H9 (cell line): ENCODE measurements around the gene CYGB. TPM values are rescaled to one million over a fixed set of nuclear protein-coding genes. Genes with fewer than 3 reads are reported as not detected.

Source experiments
- DNase-seq: peaks from one replicate; pipeline ENCODE4 v3.0.0-alpha.2; 2017
- H2AFZ ChIP-seq: one replicate; pipeline ENCODE4 v1.6.1; 2013; ENCODE audit warnings: mild to moderate bottlenecking, low read length, control low read depth, moderate library complexity
- H2AK5ac ChIP-seq: 2 replicates; pipeline ENCODE4 v1.6.1; 2013; ENCODE audit warnings: low read length, control low read depth, mixed read lengths; ENCODE audit not compliant: insufficient read length
- H2BK120ac ChIP-seq: one replicate; pipeline ENCODE4 v1.6.1; 2013; ENCODE audit warnings: low read depth, mild to moderate bottlenecking, low read length, control low read depth, inconsistent platforms; ENCODE audit not compliant: poor library complexity, severe bottlenecking
- H2BK12ac ChIP-seq: 2 replicates; pipeline ENCODE4 v1.6.1; 2013; ENCODE audit warnings: low read length, control low read depth, mixed read lengths, low read depth; ENCODE audit not compliant: insufficient read length
- H2BK15ac ChIP-seq: 2 replicates; pipeline ENCODE4 v1.6.1; 2013; ENCODE audit warnings: low read depth, low read length, control low read depth
- H2BK20ac ChIP-seq: one replicate; pipeline ENCODE4 v1.6.1; 2013; ENCODE audit warnings: low read depth, mild to moderate bottlenecking, low read length, control low read depth, inconsistent platforms; ENCODE audit not compliant: poor library complexity, severe bottlenecking
- H2BK5ac ChIP-seq: 2 replicates; pipeline ENCODE4 v1.6.1; 2013; ENCODE audit warnings: low read length, control low read depth, mixed read lengths; ENCODE audit not compliant: insufficient read length
- H3K14ac ChIP-seq: 2 replicates; pipeline ENCODE4 v1.6.1; 2013; ENCODE audit warnings: low read length, control low read depth; ENCODE audit not compliant: insufficient read depth
- H3K18ac ChIP-seq: 2 replicates; pipeline ENCODE4 v1.6.1; 2013; ENCODE audit warnings: low read depth, mild to moderate bottlenecking, mixed read lengths, low read length, control low read depth; ENCODE audit not compliant: insufficient read length
- H3K23ac ChIP-seq: 2 replicates; pipeline ENCODE4 v1.6.1; 2013; ENCODE audit warnings: low read length, control low read depth, mixed read lengths, low read depth; ENCODE audit not compliant: insufficient read length
- H3K23me2 ChIP-seq: 2 replicates; pipeline ENCODE4 v1.6.1; 2013; ENCODE audit warnings: low read depth, mild to moderate bottlenecking, mixed read lengths, low read length, control low read depth; ENCODE audit not compliant: insufficient read length, poor library complexity, severe bottlenecking
- H3K27ac ChIP-seq: 2 replicates; pipeline ENCODE4 v1.5.1; 2013; ENCODE audit warnings: low read length, control low read depth, mixed read lengths, low read depth; ENCODE audit not compliant: insufficient read length
- H3K27me3 ChIP-seq: 2 replicates; pipeline ENCODE4 v1.6.1; 2013; ENCODE audit warnings: low read length, control low read depth, inconsistent platforms; ENCODE audit not compliant: insufficient read depth
- H3K4ac ChIP-seq: 2 replicates; pipeline ENCODE4 v1.6.1; 2013; ENCODE audit warnings: low read depth, mild to moderate bottlenecking, control low read depth, inconsistent platforms, low read length, moderate library complexity
- H3K4me1 ChIP-seq: 2 replicates; pipeline ENCODE4 v1.6.1; 2013; ENCODE audit warnings: low read length, control low read depth, inconsistent platforms; ENCODE audit not compliant: insufficient read depth
- H3K4me2 ChIP-seq: 2 replicates; pipeline ENCODE4 v1.6.1; 2013; ENCODE audit warnings: low read length, control low read depth, mixed read lengths; ENCODE audit not compliant: insufficient read length, insufficient read depth
- H3K56ac ChIP-seq: 2 replicates; pipeline ENCODE4 v1.6.1; 2013; ENCODE audit warnings: low read depth, mild to moderate bottlenecking, mixed read lengths, low read length, control low read depth; ENCODE audit not compliant: insufficient read length
- H3K79me1 ChIP-seq: 2 replicates; pipeline ENCODE4 v1.6.1; 2013; ENCODE audit warnings: low read depth, mild to moderate bottlenecking, moderate library complexity, low read length, control low read depth, inconsistent platforms; ENCODE audit not compliant: insufficient read depth, poor library complexity, severe bottlenecking
- H3K79me2 ChIP-seq: 2 replicates; pipeline ENCODE4 v1.6.1; 2013; ENCODE audit warnings: low read length, control low read depth, inconsistent platforms; ENCODE audit not compliant: insufficient read depth
- H3K9ac ChIP-seq: 2 replicates; pipeline ENCODE4 v1.6.1; 2013; ENCODE audit warnings: low read length, control low read depth, mixed read lengths; ENCODE audit not compliant: insufficient read length; ENCODE audit errors: extremely low read depth
- H3K9me3 ChIP-seq: one replicate; pipeline ENCODE4 v1.6.1; 2013; ENCODE audit warnings: low read depth, low read length, inconsistent platforms; ENCODE audit not compliant: control insufficient read depth
- H3T11ph ChIP-seq: one replicate; pipeline ENCODE4 v1.6.1; 2013; ENCODE audit warnings: mild to moderate bottlenecking, low read length, control low read depth, inconsistent platforms
- H4K20me1 ChIP-seq: one replicate; pipeline ENCODE4 v1.6.1; 2013; ENCODE audit not compliant: control insufficient read depth, insufficient read length, insufficient read depth
- H4K5ac ChIP-seq: 2 replicates; pipeline ENCODE4 v1.6.1; 2013; ENCODE audit warnings: low read depth, mild to moderate bottlenecking, mixed read lengths, low read length, control low read depth; ENCODE audit not compliant: insufficient read length
- H4K8ac ChIP-seq: replicated peaks from 2 replicates; pipeline ENCODE4 v1.6.1; 2013; ENCODE audit warnings: low read length, control low read depth, mixed read lengths, low read depth; ENCODE audit not compliant: insufficient read length
- H4K91ac ChIP-seq: 2 replicates; pipeline ENCODE4 v1.6.1; 2013; ENCODE audit warnings: low read depth, mild to moderate bottlenecking, moderate library complexity, mixed read lengths, low read length, control low read depth; ENCODE audit not compliant: insufficient read length
- H3K27ac Mint-ChIP-seq, 3 experiments: 2 replicates in 2 of 3; 3 replicates in 1 of 3; pipeline ENCODE4 v1.8.0; 2020 to 2021; ENCODE audit warnings: mixed read lengths in 3 of 3, mild to moderate bottlenecking in 1 of 3, moderate library complexity in 1 of 3
- H3K27me3 Mint-ChIP-seq: 2 replicates; pipeline ENCODE4 v1.8.0; 2021; ENCODE audit warnings: low read depth, mild to moderate bottlenecking, moderate library complexity, mixed read lengths
- H3K36me3 Mint-ChIP-seq, 3 experiments: 2 replicates in 2 of 3; 3 replicates in 1 of 3; pipeline ENCODE4 v1.8.0; 2020 to 2021; ENCODE audit warnings: low read depth in 3 of 3, mixed read lengths in 3 of 3; ENCODE audit not compliant: insufficient read depth in 1 of 3
- H3K4me1 Mint-ChIP-seq, 2 experiments: 2 replicates each; pipeline ENCODE4 v1.8.0; 2020; ENCODE audit warnings: mixed read lengths in 2 of 2
- H3K4me3 Mint-ChIP-seq, 2 experiments: 2 replicates in 1 of 2; 3 replicates in 1 of 2; pipeline ENCODE4 v1.8.0; 2020 to 2021; ENCODE audit warnings: mild to moderate bottlenecking in 2 of 2, mixed read lengths in 2 of 2, moderate library complexity in 1 of 2
- H3K9me3 Mint-ChIP-seq, 2 experiments: 2 replicates in 1 of 2; 3 replicates in 1 of 2; pipeline ENCODE4 v1.8.0; 2020; ENCODE audit warnings: mild to moderate bottlenecking in 2 of 2, mixed read lengths in 2 of 2, moderate library complexity in 1 of 2
- WGBS: extraction: QIAGEN DNeasy Blood & Tissue Kit; methylation state at CpG from one replicate; pipeline ENCODE4 v1.1.7; 2013; ENCODE audit warnings: missing lambda C conversion rate, low lambda C conversion rate, mixed read lengths; ENCODE audit not compliant: insufficient read length; ENCODE audit errors: extremely low coverage; 5-methylcytosine and 5-hydroxymethylcytosine counted together
- total RNA-seq: library from RNA; stranded (reverse); gene quantifications from 2 replicates; pipeline ENCODE4 v1.2.1, GENCODE V29; 2021
- TF ChIP-seq, protein P1 (sequence below): fragments of 200-600 bp; sonication (generic); conservative IDR thresholded peaks from 3 replicates; pipeline ENCODE4 v1.8.0; 2021; ENCODE audit warnings: antibody characterized with exemption, mild to moderate bottlenecking

The CYGB gene
- total RNA-seq, 1 experiment from 2014 or later: 2.4 TPM

DNA sequence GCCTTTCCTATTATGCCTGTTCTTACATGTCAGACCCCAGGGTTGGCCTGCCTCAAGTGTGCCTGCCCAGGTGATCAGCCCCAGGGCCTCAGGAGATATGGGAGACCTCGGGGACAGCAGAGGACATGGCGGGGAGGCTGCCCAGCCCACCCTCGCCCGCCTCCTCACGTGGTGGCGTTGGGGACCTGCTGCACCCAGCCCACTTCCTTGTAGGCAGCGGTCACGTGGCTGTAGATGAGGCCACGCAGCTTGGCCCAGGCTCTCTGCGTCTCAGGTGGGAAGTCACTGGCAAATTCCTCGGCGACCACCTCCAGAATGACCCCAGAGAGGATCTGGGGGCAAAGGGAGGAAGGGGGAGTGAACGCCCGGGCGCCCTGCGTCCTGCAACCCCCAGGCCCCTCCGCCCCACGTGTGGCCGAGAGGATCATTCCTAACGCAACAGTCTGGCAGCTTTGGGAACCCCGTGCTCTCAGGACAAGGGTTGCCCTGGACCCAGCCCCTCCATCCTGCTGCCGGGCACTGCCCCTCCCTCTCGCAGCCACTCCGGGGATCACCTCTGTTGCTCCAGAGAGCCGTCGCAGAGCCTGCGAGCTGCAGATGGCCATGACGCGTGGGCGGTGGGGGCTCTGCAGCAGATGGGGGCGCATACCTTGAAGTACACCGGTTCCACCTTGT lies 6.6 kb downstream of the CYGB start:
- peaks cover 16 to 33% of the 10 kb centered on the region in 2 experiments for H3K4me1 Mint-ChIP-seq
- no peak overlapping the region for H3K27ac ChIP-seq
- H3K79me2 ChIP-seq: no peaks in the 10 kb centered on the region
- no peak overlapping the region for H3K4ac ChIP-seq
- no peak overlapping the region for H3K56ac ChIP-seq
- TF ChIP-seq, protein P1, sequence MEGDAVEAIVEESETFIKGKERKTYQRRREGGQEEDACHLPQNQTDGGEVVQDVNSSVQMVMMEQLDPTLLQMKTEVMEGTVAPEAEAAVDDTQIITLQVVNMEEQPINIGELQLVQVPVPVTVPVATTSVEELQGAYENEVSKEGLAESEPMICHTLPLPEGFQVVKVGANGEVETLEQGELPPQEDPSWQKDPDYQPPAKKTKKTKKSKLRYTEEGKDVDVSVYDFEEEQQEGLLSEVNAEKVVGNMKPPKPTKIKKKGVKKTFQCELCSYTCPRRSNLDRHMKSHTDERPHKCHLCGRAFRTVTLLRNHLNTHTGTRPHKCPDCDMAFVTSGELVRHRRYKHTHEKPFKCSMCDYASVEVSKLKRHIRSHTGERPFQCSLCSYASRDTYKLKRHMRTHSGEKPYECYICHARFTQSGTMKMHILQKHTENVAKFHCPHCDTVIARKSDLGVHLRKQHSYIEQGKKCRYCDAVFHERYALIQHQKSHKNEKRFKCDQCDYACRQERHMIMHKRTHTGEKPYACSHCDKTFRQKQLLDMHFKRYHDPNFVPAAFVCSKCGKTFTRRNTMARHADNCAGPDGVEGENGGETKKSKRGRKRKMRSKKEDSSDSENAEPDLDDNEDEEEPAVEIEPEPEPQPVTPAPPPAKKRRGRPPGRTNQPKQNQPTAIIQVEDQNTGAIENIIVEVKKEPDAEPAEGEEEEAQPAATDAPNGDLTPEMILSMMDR: no peak
- no peak overlapping the region for H2BK15ac ChIP-seq
- H3K36me3 Mint-ChIP-seq: no peaks in the 10 kb centered on the region
- no peak overlapping the region for H3K23ac ChIP-seq
- H3K14ac ChIP-seq: no peak overlapping the region
- H3K27me3 ChIP-seq: no peaks in the 10 kb centered on the region; the same call in 1 of the 2 replicates
- no peak overlapping the region for H4K91ac ChIP-seq
- no peak overlapping the region for H2BK12ac ChIP-seq
- no peak overlapping the region for H3K18ac ChIP-seq
- H3K23me2 ChIP-seq: no peaks in the 10 kb centered on the region
- no peaks in the 10 kb centered on the region for H3K9me3 ChIP-seq
- H3K27me3 Mint-ChIP-seq: peaks cover 32% of the 10 kb centered on the region
- H3T11ph ChIP-seq: no peak overlapping the region
- H3K4me1 ChIP-seq: peaks cover 4% of the 10 kb centered on the region; the same call in 1 of the 2 replicates
- no peak overlapping the region for H3K4me2 ChIP-seq
- H4K8ac ChIP-seq: no peak overlapping the region
- H4K5ac ChIP-seq: no peak overlapping the region
- H3K9ac ChIP-seq: no peak overlapping the region
- WGBS: no CpG with 5 or more reads among the region's 32 CpGs
- no peak overlapping the region for H2AK5ac ChIP-seq
- H2BK20ac ChIP-seq: no peak overlapping the region
- H3K27ac Mint-ChIP-seq: no peak overlapping the region; a peak in 1 of 7 replicates
- no peak for DNase-seq
- no peak overlapping the region for H2AFZ ChIP-seq
- H2BK120ac ChIP-seq: no peak overlapping the region
- no peak overlapping the region for H3K4me3 Mint-ChIP-seq
- H4K20me1 ChIP-seq: no peaks in the 10 kb centered on the region
- no peaks in the 10 kb centered on the region for H3K79me1 ChIP-seq
- no peaks in the 10 kb centered on the region for H3K9me3 Mint-ChIP-seq
- no peak overlapping the region for H2BK5ac ChIP-seq
